Osteoblast (primary cell): ENCODE results near the gene KCTD12. TPM values are rescaled to one million over a fixed set of nuclear protein-coding genes. Genes with fewer than 3 reads are reported as not detected.

Experiments
- DNase-seq: peaks from one replicate; pipeline ENCODE4 v3.0.0; 2011; ENCODE audit warnings: low spot score, mixed read lengths; ENCODE audit not compliant: insufficient read length; ENCODE audit errors: missing footprints
- H2AFZ ChIP-seq: 2 replicates; pipeline ENCODE4 v1.6.0; 2011; ENCODE audit warnings: mild to moderate bottlenecking, low read length
- H3K27ac ChIP-seq: 2 replicates; pipeline ENCODE4 v1.5.1; 2011; ENCODE audit warnings: mild to moderate bottlenecking, low read depth, low read length, moderate library complexity
- H3K27me3 ChIP-seq: 2 replicates; pipeline ENCODE4 v1.6.0; 2012; ENCODE audit warnings: mild to moderate bottlenecking, control low read depth, inconsistent platforms, low read length, moderate library complexity; ENCODE audit not compliant: insufficient read depth
- H3K36me3 ChIP-seq: 2 replicates; pipeline ENCODE4 v1.5.1; 2011; ENCODE audit warnings: mild to moderate bottlenecking, low read length, control low read depth, moderate library complexity; ENCODE audit not compliant: insufficient read depth
- H3K4me1 ChIP-seq: 2 replicates; pipeline ENCODE4 v1.5.1; 2011; ENCODE audit warnings: mild to moderate bottlenecking, low read length, control low read depth, moderate library complexity; ENCODE audit not compliant: insufficient read depth
- H3K4me2 ChIP-seq: 2 replicates; pipeline ENCODE4 v1.6.0; 2011; ENCODE audit warnings: mild to moderate bottlenecking, low read length; ENCODE audit not compliant: insufficient read depth
- H3K4me3 ChIP-seq: fragments of 200-600 bp; sonication (generic); 3 replicates; pipeline ENCODE4 v1.5.1; 2012; ENCODE audit warnings: mild to moderate bottlenecking, low read length, inconsistent platforms; ENCODE audit not compliant: insufficient read depth
- H3K79me2 ChIP-seq: 2 replicates; pipeline ENCODE4 v1.6.0; 2012; ENCODE audit warnings: mild to moderate bottlenecking, low read length, control low read depth, inconsistent platforms; ENCODE audit not compliant: insufficient read depth
- H3K9me3 ChIP-seq: 2 replicates; pipeline ENCODE4 v1.5.1; 2011; ENCODE audit warnings: low read depth, low read length, control low read depth
- H4K20me1 ChIP-seq: 2 replicates; pipeline ENCODE4 v1.6.0; 2012; ENCODE audit warnings: mild to moderate bottlenecking, low read length, control low read depth; ENCODE audit not compliant: insufficient read depth
- total RNA-seq: library from RNA; depleted of rRNA; stranded (reverse); fragments of >200 nt; gene quantifications from 2 replicates; pipeline ENCODE4 v1.2.3, GENCODE V29; 2012
- TF ChIP-seq, protein P1 (sequence below): IDR thresholded peaks from 2 replicates; pipeline ENCODE4 v1.5.1; 2011; ENCODE audit warnings: mild to moderate bottlenecking, low read depth, low read length, moderate library complexity; ENCODE audit errors: extremely low read depth

Gene KCTD12
- total RNA-seq, 1 donor, result 29.0 TPM

DNA sequence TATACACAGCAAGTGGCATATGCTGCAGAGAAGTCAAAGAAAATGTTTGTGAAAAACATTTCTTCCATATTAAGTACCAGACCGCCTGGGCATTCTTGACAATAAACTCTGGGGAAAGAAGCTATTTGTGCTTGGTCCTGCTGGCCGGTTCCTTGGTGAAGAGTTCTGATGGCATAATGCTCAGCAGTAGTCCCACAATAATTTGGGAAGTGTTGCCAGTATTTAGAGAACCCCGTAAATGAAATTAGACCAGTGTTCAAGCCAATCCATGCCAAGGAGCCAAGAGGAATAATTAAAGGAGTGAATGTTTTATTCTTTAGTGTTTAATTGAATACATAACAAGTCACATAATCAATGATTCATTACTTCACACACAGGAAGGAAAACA, 6.3 kb downstream of the KCTD12 start:
- H3K9me3 ChIP-seq, result no peaks in the 10 kb centered on the region
- TF ChIP-seq, protein P1, sequence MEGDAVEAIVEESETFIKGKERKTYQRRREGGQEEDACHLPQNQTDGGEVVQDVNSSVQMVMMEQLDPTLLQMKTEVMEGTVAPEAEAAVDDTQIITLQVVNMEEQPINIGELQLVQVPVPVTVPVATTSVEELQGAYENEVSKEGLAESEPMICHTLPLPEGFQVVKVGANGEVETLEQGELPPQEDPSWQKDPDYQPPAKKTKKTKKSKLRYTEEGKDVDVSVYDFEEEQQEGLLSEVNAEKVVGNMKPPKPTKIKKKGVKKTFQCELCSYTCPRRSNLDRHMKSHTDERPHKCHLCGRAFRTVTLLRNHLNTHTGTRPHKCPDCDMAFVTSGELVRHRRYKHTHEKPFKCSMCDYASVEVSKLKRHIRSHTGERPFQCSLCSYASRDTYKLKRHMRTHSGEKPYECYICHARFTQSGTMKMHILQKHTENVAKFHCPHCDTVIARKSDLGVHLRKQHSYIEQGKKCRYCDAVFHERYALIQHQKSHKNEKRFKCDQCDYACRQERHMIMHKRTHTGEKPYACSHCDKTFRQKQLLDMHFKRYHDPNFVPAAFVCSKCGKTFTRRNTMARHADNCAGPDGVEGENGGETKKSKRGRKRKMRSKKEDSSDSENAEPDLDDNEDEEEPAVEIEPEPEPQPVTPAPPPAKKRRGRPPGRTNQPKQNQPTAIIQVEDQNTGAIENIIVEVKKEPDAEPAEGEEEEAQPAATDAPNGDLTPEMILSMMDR, result no peak
- H4K20me1 ChIP-seq, result no peaks in the 10 kb centered on the region
- peak overlapping the region; percentile 11 for H2AFZ ChIP-seq
- peaks cover 45% of the 10 kb centered on the region for H3K4me1 ChIP-seq
- H3K27me3 ChIP-seq, result no peaks in the 10 kb centered on the region
- peak overlapping the region; percentile 34 for H3K4me3 ChIP-seq
- no peaks in the 10 kb centered on the region for H3K36me3 ChIP-seq
- no peak for DNase-seq
- H3K27ac ChIP-seq, result peak overlapping the region; percentile 78
- H3K4me2 ChIP-seq, result peak overlapping the region; percentile 65
- peaks cover 24% of the 10 kb centered on the region for H3K79me2 ChIP-seq

DNA sequence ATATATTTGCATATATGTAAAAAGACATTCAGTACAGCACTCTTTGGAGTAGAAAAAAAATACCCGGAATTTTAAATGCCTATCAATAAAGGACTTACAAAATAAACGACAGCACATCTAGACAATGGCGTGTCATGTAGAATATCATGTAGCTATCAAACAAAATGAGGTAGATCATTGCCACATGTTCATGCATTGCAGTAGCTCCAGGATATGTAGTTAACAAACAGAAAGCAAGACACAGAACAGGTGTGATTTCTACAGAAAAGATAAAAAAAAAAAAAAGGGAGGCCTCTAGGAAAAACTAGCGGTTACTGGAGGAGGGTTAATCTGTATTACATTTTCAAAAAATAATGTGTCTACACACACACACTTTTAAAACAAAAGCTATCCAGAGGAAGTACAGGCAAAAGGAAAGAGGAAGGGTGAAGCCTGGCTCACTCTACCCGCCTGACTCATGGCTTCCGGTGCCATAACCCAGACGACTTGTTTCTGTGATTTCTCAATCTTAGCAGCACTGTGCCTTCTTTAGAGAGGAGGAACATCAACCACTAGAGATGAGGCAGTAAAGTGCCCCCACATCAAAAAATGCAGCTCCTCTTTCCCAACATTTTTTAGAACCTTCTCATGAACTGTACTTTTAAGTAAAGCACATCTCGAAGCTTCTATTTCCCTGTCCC, 6.9 kb downstream of the KCTD12 start:
- TF ChIP-seq, protein P1, result no peak
- Histone ChIP-seq H3K4me3 (no peak overlapping the region), H4K20me1 (no peaks in the 10 kb centered on the region), H3K79me2 (peaks cover 18% of the 10 kb centered on the region), H3K9me3 (no peaks in the 10 kb centered on the region), H2AFZ (peak overlapping the region; percentile 11), H3K4me1 (peaks cover 39% of the 10 kb centered on the region), H3K36me3 (no peaks in the 10 kb centered on the region), H3K27ac (peak overlapping the region; percentile 78), H3K27me3 (no peaks in the 10 kb centered on the region), H3K4me2 (peak overlapping the region; percentile 65)
- DNase-seq, result peak; percentile 86

DNA sequence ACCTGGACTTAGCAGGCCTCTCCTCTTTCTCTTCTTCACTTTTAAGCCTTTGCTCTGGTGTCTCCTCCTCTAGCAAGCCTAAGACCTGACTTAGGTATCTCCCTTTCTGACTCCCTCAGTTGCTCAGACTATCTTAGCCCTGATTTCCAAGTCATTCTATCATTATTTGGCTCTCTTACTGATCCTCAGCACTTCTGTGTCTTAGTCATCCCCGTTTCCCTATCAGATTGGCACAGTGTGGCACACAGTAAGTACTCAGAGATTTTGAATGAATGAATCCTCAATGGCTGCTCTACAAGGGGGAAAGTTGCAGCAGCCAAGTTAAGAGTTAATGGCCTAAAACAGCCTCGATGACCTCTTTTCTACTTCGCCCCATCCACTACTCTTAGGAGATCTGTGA, 8.2 kb downstream of the KCTD12 start:
- Histone ChIP-seq H3K4me1 (peaks cover 31% of the 10 kb centered on the region), H3K4me3 (no peak overlapping the region), H3K27ac (no peak overlapping the region), H3K79me2 (peaks cover 6% of the 10 kb centered on the region), H2AFZ (peak overlapping the region; percentile 53), H4K20me1 (no peaks in the 10 kb centered on the region), H3K4me2 (no peak overlapping the region), H3K36me3 (no peaks in the 10 kb centered on the region), H3K9me3 (no peaks in the 10 kb centered on the region), H3K27me3 (no peaks in the 10 kb centered on the region)
- TF ChIP-seq, protein P1, result no peak
- no peak for DNase-seq

DNA sequence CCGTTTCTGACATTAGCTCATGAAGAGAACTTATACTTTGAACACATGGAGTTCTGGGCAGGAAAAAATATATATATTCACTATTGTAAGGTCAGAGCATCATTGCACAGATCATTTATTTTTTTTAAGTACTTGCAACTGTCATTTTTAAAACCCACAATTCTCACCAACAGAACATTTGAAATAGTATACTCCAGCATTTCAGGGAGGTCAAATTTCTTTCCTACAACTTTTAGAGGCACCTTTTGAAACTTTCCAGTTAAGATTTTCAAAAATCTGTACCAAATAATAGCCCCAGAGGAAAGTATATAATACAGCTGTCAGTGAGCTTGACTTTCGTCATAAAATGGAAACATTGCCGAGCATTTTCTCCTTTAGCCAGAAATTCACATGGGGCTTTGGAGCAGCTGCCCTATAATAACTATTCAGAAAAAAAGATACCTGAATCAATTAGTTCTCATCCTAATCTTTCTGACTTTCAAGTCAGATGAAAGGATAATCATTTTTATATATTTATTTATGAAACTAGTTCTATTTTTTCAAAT, 10.9 kb downstream of the KCTD12 start:
- Histone ChIP-seq H3K4me2 (no peak overlapping the region), H3K4me3 (no peak overlapping the region), H3K27me3 (no peaks in the 10 kb centered on the region), H3K4me1 (peaks cover 15% of the 10 kb centered on the region), H3K79me2 (no peaks in the 10 kb centered on the region), H3K36me3 (no peaks in the 10 kb centered on the region), H2AFZ (no peak overlapping the region), H3K27ac (no peak overlapping the region), H3K9me3 (no peaks in the 10 kb centered on the region), H4K20me1 (no peaks in the 10 kb centered on the region)
- TF ChIP-seq, protein P1, result no peak
- DNase-seq, result no peak
